ENCODE results near the gene CNTLN.
"Not testable (repeated sequence)": the region's sequence is repeated elsewhere in the genome, so short reads cannot be mapped to it uniquely, and the experiment has no call there.

CNTLN gene

DNA sequence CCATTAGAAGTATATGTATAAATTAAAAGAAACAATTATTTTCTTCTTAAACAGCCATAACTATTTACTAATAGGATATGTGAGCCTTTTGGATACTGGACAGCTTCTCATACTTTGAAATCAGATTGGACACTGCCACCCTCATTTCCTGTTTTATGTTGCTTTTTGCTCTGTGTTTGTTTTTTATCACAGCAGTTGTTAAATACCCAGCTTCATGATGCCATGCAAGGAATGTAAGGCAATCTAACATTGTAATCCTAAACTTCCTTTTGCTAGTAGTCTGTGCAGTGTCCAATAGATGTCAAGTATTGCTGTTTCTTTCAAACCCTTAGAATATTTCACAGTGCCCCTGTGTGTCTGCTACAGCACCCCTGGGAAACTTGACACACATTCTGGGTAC, 56.2 kb downstream of the CNTLN start:
- DNase-seq (ENCODE audit: low spot score) = no peak

DNA sequence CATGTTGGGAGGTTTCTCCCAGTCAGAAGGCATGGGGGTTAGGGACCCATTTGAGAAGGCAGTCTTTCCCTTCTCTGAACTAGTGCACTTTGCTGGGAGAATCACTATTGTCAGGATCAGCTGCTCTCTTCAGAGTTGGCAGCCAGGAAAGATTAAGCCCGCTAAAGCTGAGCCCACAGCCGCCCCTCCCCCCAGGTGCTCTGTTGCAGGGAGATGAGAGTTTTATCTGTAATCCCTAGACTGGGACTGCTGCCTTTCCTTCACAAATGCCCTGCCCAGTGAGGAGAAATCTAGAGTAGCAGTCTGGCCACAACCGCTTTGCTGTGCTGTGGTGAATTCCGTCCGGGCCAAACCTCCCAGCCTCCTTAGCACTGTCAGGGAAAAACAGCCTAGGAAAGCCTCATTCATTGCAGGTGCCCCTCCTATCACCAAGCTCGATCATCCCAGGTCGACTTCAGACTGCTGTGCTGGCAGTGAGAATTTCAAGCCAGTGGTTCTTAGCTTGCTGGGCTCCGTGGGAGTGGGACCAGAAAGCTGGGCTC, 69.8 kb downstream of the CNTLN start:
- DNase-seq (ENCODE audit: low spot score) = no peak

DNA sequence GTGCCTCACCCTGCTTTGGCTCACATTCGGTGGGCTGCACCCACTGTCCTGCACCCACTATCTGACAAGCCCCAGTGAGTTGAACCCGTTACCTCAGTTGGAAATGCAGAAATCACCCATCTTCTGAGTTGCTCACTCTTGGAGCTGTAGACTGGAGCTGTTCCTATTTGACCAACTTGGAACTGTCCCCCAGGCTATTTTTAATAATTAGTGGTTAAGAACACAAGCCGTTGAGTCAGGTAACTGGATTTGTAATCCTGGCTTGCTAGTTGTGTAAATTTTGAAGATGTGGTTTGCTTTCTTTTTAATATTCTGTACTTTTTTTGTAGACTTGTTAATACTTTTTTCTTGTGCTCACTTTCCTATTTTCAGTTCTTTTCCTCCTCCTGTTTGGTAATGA, 81.2 kb downstream of the CNTLN start:
- DNase-seq (ENCODE audit: low spot score) = no peak

DNA sequence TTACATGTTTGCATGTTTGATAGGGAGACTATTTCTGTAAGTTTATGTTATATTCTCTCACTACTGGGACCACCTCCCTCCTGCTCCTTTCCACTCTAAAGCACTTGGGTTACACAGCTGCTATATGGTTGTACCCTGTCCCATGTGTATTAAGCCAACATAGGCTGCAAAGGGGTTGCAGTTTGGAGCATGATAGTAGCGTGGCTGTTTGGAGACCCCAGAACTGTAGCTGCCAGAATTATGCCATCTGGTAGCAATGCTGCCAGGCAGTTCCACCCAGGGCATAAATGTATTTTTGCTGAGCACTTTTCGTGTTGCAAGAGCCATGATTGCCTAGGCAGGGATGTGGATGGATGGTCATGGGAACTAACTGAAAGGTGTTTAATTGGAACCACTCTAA, 81.8 kb downstream of the CNTLN start:
- DNase-seq (ENCODE audit: low spot score) = no peak

DNA sequence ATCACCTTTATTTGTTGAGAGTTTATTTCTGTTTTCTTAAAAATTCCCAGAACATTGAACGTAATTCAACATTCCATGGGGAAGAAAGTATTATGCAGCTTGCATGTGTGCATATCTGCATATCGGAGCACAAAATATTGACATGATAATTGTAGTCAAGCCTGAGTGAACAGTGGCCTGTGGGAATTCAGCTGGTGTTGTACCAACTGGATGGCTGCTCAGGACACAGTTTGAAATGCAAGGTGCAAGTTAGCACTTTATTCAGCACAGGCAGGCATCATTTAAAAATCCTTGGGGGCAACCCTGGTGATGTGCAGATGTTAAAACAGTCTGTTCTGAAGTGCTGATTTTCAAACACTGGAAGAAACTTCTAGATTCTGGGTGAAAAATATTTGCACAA, 82.4 kb downstream of the CNTLN start:
- DNase-seq (ENCODE audit: low spot score) = no peak

DNA sequence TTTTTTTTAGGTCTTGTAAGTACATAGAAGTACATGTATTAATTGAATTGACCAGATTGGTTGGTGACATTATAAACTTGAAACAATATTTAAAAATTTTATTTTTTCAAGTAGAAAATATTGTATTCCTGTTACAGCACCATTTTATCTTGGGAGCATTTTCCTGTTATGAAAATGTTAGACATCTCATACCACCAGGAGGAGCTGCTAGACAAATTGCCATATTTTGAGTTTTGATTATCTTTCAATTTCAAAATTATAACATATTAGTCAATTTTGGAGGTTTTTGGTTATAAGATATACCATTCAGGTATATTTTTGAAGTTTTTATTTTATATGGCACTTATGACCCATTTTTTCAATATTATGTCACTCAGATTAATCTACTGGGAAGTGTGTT, 84.4 kb downstream of the CNTLN start:
- DNase-seq (ENCODE audit: low spot score) = no peak

DNA sequence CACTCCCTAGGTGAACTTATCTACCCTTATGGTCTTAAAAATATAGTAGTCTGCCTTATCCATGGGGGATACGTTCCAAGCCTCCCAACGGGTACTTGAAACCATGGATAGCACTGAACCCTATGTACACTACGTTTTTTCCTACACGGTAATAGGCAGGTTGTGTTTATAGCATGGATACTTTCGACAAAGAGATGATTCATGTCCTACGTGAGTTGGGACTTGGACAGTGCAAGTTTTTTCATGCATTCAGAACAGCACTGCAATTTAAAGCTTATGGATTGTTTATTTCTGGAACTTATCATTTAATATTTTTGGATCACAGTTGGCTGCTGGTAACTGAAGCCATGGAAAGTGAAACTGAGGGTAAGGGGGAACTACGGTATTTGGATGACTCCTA, 88.1 kb downstream of the CNTLN start:
- DNase-seq (ENCODE audit: low spot score) = no peak

DNA sequence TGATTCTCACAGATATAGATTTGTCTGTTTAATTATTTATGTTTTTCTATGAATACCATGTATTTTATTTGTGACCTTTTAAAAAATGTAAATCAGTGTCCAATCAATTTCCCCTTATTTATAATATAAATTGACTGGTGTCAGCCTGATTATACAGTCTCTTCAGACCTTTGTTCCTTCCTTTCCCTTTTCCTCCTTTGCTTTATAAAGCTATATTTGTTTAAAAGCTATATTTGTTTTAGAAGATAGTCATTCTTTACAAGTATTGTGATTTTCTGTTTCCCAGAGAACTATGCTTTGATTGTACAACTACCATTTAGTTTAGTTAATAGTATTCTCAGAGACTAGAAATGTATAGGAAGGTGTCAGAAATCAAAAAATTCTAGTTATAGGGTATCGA, 90.6 kb downstream of the CNTLN start:
- no peak for DNase-seq (ENCODE audit: low spot score)

DNA sequence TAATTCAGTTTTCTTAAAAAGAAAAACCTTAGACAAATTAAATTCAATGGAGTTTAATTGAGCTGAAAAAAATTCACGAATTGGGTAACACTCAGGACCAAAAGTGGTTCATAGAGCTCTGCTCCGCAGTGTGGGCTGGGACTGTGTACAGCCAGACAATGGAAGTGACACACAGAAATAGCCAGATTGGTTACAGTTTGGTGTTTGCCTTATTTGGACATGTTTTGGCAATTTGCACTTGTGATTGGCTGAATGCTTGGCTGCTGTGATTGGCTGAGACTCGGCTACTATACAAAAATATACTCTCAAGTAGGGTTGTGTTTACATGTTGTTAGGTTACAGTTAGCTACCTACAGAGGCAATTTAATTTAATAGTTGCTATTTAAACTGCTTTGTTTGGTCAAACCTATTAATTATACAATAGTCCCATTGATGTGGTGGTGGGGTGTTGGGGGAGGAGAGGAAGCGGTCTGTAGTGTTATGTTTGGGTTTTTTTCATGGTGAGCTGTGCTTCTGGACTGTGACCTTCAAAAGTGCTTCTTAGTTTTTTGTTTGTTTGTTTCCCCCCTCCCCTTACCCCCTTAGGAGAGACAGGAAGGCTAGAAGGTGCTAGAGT, 95.2 kb downstream of the CNTLN start:
- DNase-seq (ENCODE audit: low spot score) = no peak

DNA sequence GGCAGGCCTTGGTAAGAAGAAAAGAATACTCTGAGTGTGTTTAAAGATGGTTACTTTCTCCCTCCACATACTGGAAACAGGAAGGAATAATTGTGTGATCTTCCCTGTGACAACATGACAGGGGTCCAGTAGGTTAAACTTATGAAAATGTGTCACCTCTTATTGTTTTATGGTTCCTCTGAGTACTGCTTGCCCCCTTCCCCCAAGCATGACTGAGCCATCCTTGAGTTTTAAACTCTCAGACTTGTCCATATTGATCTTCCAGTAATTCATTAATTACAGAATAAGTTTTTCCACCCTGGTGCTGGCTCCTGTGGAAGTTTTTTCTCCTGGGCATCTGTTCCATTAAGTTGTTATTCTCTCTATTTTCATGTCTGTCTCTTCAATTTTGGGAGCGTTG, 95.8 kb downstream of the CNTLN start:
- no peak for DNase-seq (ENCODE audit: low spot score)

DNA sequence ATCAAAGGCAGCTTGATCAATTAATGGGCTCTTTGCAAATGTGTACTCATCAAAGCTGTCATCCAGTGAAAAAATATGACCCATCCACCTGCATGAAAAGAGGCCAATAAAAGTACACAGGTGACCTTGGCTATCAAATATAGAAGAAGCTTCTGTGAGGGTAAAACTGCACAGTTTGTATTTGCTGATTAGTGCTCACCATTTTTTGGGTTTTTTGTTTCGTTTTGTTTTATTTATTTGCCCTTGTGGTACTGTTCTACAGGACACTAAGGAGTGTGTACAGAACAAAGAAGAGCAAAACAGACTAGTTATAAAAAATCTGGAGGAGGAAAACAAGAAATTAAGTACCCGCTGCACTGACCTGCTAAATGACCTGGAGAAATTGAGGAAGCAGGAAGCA, 101.3 kb downstream of the CNTLN start:
- no peak for DNase-seq (ENCODE audit: low spot score)

DNA sequence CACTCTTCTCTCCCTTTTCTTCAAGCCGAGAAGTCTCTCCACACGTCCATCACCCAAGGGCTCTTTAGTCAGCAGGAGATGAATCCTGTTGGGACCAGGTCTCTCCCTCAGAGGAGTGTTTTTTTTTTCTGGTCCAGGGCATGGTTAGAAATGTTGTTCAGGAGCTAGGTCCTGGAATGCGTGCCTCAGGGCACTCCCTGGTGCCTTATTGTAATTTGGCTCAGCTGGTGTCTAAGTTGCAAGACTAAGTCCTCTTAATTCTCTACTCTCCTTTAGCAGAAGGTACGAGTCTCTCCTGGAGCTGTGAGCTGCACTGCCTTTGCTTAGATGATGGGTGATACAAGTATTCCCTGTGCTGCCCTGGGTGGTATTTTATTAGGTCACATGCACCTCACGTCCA, 111.9 kb downstream of the CNTLN start:
- DNase-seq (ENCODE audit: low spot score) = no peak

DNA sequence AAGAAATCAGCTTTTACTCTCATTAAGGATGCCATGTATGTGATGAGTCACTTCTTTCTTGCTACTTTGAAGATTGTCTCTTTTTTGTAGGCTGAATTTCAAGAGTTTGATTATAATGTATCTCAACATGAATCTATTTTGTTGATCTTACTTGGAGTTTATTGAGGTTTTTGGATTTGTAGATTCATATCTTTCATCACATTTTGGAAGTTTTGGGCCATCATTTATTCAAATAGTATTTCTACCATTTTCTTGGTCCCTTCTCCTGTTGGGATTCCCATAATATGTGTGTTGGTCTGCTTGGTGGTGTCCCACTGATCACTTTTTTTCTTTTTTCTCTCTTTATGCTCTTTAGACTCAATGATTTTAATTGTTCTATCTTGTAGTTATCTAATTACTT, 116.3 kb downstream of the CNTLN start:
- no peak for DNase-seq (ENCODE audit: low spot score)

DNA sequence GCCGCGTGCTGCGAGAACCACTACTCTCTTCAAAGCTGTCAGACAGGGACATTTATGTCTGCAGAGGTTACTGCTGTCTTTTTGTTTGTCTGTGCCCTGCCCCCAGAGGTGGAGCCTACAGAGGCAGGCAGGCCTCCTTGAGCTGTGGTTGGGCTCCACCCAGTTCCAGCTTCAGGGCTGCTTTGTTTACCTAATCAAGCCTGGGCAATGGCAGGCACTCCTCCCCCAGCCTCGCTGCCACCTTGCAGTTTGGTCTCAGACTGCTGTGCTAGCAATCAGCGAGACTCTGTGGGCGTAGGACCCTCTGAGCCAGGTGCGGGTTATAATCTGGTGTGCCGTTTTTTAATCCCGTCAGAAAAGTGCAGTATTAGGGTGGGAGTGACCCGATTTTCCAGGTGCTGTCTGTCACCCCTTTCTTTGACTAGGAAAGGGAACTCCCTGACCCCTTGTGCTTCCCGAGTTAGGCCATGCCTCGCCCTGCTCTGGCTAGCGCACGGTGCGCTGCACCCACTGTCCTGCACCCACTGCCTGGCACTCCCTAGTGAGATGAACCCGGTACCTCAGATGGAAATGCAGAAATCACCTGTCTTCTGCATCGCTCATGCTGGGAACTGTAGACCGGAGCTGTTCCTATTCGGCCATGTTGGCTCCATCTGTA, 133.8 kb downstream of the CNTLN start:
- not testable (repeated sequence) for DNase-seq (ENCODE audit: low spot score)

DNA sequence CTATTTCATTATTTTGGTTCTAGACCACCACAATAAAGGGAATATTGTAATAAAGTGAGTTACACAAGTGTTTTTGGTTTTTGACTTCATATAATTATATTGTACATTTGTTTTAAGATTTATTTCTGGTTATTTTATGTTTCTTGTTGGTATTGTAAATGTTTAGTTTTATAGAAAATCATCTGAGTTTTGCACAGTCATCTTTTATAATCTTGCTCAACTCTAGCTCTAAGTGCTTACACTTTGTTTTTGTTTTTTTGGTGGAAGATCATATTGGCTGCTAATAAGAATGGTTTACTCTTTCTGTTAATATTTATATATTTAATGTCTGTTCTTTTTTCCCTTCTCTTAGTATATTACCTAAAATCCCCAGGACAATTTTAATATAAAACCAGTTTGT, 135.0 kb downstream of the CNTLN start:
- DNase-seq (ENCODE audit: low spot score) = no peak

DNA sequence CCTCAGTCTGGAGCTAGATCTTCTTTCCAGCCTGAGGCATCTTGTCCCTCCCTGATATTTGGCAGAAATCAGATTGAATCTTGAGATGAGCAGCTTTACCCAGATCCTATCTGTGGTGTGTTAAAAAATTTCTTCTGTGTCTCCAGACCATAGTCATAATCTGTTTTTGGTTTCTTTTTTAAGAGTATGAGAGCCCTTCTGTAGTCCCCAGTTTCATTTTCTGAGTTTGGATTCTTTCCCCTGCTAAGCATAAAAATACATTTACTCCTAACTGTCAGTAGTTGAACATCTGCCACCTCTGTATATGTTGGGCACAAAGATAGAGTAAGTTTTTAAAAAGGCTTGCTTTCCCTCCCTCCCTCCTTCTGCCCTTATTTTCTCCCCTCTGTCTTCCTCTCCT, 137.7 kb downstream of the CNTLN start:
- DNase-seq (ENCODE audit: low spot score) = no peak

DNA sequence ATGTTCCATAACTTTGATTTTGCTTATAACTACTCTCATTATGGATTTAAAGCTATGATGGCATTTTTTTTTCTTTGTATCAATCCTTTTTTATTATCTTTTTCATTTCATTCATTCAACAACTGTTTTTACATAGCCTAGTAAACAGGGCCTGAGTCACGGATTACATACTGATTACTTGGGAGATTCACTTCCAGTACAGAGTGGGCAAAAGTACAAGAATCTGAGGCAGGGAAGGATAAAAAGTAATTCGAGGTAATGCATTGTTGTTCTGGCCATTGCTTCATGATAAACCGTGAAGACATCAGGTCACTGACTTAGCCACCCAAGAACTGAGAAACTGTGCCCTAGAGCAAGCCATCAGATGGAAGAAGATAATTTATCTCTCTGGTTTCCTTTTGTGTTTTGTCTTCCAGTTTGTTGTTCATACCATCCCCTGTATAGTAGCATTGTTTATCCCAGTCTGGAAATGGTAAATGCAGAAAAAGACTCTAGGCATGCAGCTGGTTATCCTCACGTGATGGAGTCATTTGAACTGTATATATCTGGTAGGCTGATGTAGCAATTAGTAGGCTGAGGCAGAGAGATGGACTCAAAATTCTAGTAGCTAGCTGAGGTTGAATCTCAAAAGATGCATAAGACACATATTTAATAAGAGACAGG, 145.6 kb downstream of the CNTLN start:
- DNase-seq (ENCODE audit: low spot score) = no peak

DNA sequence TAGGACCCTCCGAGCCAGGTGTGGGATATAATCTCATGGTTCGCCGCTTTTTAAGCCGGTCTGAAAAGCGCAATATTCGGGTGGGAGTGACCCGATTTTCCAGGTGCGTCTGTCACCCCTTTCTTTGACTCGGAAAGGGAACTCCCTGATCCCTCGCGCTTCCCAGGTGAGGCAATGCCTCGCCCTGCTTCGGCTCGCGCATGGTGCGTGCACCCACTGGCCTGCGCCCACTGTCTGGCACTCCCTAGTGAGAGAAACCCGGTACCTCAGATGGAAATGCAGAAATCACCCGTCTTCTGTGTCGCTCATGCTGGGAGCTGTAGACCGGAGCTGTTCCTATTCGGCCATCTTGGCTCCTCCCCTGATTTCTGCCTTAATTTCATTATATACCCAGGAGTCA, 155.8 kb downstream of the CNTLN start:
- DNase-seq (ENCODE audit: low spot score) = not testable (repeated sequence)

DNA sequence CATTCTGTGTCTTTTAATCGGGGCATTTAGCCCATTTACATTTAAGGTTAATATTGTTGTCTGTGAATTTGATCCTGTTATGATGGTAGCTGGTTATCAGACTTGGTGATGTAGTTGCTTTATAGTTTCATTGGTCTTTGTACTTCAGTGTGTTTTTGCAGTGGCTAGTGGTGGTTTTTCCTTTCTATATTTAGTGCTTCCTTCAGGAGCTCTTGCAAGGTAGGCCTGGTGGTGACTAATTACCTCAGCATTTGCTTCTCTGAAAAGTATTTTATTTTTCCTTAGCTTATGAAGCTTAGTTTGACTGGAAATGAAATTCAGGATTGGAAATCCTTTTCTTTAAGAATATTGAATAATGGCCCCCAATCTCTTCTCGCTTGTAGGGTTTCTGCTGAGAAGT, 156.9 kb downstream of the CNTLN start:
- no peak for DNase-seq (ENCODE audit: low spot score)

DNA sequence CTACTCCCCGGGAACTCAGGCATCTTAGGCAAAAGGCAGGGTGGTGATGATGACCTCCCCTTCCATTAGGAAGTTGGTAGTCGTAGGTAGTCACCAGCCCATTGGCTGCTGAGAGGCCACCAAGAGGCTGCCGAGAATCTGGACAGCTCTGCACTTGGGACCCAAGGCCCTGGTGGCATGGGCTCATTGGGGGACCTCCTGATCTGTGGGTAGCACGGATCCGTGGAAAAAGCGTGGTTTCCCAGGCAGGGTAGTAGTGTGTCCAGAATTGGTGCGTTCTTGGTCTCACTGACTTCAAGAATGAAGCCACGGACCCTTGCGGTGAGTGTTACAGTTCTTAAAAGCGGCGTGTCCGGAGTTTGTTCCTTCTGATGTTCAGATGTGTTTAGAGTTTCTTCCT, 158.8 kb downstream of the CNTLN start:
- DNase-seq (ENCODE audit: low spot score) = no peak

DNA sequence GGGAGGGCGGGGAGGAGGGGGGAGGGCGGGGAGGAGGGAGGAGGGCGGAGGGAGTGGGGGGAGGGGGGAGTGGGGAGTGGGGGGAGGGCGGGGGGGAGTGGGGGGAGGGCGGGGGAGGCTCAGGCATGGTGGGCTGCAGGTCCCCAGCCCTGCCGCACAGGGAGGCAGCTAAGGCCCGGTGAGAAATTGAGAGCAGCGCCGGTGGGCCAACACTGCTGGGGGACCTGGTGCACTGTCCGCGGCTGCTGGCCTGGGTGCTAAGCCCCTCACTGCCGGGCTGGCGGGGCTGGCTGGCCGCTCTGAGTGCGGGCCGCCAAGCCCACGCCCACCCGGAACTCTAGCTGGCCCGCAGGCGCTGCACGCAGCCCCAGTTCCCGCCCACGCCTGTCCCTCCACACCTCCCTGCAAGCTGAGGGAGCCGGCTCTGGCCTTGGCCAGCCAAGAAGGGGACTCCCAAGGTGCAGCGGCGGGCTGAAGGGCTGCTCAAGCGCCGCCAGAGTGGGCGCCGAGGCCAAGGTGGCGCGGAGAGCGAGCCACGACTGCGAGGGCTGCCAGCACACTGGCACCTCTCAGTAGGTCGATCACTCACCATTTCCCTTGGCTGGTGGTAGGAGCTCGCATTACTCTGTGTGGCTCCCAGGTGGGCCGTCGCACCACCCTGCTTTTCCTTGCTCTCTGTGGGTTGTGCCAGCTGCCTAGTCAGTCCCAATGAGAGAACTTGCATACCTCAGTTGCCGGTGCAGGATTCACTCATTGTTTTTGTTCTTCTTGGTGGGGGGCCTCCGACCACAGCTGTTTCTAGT, 160.2 kb downstream of the CNTLN start:
- no peak for DNase-seq (ENCODE audit: low spot score)

DNA sequence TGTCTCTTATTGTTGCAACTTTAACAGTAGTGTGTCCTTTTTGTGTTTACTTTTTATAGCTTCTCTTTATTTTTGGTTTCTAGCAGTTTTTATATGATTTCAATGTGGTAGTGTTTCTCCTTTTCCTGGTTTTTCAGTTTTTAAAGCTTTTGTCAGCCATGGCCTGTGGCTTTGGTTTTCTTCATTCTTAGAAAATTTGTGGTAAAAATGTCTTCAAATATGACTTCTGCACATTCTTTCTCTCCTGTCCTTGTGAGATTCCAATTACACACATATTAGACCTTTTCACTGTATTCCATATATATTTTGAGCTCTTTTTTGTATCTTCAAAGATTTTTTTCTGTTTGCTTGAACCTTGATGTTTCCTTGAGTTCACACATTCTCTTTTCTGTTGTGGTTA, 180.5 kb downstream of the CNTLN start:
- no peak for DNase-seq (ENCODE audit: low spot score)
